Hematopoietic multipotent progenitor cell (in vitro differentiated cells): ENCODE measurements around the gene HOXA5. TPM values are rescaled to one million over a fixed set of nuclear protein-coding genes. Genes with fewer than 3 reads are reported as not detected.

Experiments used
- DNase-seq, 3 donors: peaks; one replicate each; pipeline ENCODE4 v3.0.0-alpha.2; 2011 to 2015; ENCODE audit warnings: low read depth in 2 of 3, low spot score in 2 of 3
- total RNA-seq: library from RNA; depleted of rRNA; stranded (reverse); fragments of >200 nt; gene quantifications from one replicate; pipeline ENCODE4 v1.2.3, GENCODE V29; 2012

The HOXA5 gene
- total RNA-seq, 1 donor, result 30.4 TPM

DNA sequence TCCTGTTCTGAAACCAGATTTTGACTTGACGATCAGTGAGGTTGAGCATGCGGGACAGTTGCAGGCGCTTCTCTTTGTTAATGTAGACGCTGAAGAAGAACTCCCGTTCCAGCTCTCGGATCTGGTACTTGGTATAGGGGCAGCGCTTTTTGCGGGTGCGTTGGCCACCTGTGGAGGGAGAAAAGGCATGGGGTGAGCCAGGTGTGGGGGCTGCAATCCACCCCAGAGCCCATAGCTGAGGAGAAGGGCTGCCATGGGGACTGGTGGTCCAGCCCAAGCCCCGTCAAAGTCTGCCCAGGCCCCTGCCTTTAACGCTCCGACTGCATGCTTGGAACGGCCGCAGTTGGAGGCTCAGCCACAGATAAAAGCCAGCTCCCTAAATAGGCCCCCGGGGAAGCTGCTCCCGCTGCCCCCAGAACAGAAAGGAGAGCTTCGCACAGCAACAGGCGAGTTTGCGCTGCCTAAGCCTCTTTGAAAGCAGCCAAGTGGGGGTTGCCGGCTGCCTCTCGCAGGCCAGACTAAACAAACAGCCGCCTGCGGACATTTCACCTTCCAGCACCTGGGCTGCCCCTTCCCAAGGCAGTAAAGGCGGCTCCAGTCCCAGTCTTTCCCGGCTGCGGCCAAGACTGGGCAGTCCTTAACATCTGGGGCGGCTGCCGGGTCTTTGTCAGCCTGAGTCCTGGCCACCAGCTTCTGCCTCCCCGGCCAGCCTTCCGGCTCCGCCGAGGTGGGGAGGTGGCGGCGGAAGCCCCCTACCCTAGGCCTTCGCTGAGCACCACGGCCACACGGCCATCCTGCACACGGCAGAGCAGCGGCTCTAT lies 39.6 kb upstream of the HOXA5 start:
- DNase-seq, result peak in 1 of 3 donors; percentile 20

DNA sequence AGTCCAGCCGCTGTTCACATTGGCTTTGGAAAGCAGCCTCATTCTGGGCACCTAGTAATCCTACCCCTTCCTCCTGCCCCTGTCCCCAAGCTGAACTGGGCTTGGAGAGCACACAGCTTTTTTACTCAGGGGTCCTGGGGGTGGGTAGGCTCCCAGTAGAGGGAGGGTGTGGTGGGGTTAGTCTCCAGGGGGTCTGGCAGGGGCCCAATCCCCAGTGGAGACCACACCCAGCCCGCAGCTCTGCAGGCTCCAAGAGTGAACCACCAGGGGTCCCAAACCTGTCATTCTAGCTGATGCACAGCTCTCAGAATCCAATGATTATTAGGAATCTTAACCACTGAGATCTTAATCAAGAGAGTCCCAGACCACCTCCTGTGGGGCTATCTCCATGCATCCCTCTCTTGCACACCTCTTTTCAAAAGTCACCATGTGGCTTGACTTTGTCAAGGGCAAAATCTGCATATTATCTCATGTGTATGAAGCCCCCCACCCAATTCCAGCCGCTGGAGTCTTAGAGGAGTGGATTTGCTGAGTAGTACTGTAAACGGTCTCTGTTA lies 38.9 kb upstream of the HOXA5 start:
- no peak for DNase-seq

DNA sequence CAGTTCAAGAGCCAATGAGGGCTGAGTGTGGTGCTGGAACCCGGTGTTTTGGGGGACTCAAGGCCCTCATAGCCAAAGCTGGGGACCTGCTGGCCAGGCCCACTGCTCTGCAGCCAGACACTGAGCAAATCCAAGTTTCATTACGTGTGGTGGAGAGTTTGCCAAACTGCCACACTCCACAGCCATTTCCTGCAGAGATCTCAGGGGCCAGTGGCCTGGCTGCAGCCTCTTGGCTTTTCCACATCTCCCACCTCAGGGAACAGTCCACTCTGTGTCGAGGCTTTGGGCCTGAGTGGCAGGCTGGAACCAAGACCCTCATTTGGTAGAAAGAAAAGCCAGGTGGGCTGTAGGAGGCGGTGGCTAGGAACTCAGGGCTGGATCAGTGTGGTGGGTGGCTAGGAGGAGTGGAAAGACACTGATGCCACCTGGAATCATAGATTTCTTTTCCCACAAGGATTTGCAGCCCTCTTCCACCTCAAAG lies 38.4 kb upstream of the HOXA5 start:
- no peak for DNase-seq

DNA sequence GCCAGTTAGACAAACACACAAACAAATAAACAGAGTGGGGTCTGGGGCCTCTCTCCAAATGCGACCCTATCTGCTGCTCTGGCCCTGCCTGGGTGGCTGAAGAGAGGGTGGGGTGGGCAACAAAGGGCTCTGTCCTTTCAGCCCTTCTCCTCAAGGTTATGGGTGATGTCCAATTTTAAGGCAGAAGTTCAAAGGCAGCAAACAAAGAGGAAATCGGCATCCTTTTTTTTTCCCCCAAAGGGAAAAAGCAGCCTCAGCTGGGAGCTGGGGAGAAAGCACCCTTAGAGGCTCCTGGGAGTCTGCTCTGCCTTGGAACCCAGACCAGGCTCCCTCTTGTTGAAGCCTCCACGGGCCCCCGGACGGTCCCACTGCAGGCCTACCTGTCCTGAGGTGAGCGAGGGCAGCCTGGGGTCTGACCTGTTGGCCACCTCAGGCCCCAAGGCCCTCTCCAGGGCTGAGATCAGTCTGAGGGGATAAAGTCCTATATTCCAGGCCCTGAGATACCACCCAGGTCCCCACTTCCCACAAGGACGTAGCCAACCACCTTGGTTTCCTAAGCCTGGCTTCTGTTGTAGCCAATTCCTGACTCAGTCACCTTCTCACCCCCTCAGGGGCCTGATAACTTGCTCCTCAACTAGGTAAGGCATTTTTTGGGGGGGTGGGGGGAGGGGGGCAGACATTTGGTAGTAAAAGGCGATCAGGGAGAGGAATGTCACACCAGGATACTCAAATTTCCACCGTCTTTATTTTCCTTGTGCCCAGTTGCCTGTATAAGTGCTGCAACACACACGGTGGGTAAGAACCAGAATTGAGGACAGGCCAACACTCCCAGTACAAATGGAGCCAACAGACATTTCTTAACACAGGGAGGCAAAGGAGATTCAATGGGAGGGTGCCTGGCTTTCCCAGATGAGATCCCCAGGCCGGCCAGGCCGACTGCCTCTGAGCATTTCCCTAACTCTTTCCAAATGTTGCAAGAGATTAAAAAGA lies 37.2 kb upstream of the HOXA5 start:
- DNase-seq, result no peak

DNA sequence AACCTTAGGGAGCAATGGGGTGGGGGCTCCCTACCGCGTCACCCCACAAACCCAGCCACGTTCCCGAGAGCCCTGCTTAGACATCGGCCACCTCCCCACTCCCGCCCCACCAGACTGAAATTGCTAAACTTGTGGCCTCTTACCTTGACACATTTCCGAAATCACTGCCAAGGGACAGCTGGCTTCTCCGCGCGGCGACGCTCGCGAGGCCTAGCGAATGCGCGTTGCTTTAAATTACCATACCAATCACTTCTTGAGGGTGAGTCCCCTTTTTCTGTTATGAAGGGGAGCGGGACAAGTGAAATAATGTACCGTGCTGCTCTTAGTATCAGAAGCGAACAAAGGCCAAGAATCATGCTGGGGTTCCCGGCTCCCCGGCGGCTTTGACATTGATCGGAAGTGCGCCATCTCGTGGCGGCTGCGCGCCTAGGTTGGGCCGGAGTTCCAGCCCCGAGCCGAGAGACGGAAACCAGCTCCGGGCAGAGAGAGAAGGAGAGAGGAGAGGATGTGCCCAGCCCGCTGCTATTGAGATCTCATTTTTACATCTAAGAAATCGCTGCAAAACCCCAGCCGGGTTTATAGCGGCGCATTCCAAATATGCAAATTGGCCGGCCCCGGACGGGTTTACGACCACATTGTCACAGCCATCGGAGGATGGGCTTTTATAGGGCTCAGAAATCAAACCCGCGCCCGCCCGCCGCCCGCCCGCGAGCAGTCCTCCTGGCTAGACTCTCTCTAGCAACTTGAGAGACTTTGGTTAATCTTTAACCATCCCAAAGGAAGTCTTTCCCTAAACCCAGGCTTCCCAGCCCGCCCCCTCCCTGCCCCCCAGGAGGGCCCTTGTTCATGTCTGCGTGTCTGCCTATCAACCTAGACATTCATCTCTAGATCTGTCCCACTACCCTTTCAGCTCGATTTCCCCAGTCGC lies 36.3 kb upstream of the HOXA5 start:
- peak in 2 of 3 donors; percentile 80 to 82 for DNase-seq

- no peak for DNase-seq
Observed at GRCh38 chr7:27179030-27179429, 35.5 kb upstream of the HOXA5 start.

- DNase-seq, result no peak
Observed at GRCh38 chr7:27178366-27178765, 34.9 kb upstream of the HOXA5 start.

- DNase-seq, result no peak
Observed at GRCh38 chr7:27177795-27178320, 34.4 kb upstream of the HOXA5 start.

DNA sequence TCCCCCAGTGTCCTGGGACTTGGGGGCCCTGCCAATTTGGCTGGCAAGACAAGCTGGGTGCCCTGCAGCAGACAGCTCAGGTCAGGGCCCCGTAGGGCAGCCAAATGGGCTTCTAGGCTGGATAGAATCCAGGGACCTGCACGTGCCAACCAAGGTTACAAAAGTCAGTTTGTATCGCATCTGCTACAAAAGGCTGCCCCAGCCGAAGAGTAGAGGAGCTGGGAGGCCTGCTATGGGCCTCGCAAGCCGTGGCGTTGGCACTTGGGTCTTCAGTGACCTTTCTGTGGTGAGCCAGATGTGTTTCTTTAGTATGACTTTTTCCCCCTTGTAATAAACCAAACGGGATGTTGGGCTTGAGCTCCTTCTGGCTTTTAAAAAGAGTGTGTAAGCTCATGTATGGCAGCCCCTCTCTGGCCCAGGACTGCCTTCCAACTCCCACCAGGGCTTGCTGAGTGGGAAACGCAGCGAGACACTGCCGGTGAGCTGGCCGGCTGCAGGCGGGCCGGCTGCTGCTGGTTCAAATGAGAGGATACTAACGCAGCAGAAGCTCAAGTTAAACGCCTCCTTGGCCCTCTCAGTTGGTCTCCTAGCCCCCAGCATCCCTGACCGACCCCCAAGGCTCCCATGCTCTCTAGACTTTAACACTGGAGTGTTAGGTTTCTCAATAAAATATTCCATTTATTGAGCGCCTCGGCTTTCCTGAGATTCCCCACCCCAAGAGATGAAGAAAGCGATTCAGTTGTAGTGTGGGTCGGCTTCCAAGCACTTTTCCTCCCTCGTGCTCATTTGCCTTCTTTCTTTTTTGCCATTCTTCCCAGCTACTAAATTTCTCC lies 33.7 kb upstream of the HOXA5 start:
- DNase-seq, result no peak

DNA sequence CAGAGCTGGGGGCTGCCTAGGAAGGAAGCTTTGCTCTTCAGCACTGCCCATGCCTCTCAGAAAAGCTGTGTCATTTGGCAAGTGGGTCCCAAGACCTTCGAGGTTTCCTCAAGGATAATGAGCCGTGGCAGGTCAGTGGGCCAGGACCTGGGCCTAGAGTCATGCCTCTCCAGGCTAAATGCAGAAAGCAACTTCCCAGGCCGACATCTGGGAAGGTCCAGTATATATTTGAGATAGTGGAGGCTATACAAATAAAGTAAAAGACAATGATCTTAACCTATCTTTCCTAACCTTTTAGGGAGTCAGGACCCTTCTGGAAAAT lies 33.0 kb upstream of the HOXA5 start:
- DNase-seq, result no peak

DNA sequence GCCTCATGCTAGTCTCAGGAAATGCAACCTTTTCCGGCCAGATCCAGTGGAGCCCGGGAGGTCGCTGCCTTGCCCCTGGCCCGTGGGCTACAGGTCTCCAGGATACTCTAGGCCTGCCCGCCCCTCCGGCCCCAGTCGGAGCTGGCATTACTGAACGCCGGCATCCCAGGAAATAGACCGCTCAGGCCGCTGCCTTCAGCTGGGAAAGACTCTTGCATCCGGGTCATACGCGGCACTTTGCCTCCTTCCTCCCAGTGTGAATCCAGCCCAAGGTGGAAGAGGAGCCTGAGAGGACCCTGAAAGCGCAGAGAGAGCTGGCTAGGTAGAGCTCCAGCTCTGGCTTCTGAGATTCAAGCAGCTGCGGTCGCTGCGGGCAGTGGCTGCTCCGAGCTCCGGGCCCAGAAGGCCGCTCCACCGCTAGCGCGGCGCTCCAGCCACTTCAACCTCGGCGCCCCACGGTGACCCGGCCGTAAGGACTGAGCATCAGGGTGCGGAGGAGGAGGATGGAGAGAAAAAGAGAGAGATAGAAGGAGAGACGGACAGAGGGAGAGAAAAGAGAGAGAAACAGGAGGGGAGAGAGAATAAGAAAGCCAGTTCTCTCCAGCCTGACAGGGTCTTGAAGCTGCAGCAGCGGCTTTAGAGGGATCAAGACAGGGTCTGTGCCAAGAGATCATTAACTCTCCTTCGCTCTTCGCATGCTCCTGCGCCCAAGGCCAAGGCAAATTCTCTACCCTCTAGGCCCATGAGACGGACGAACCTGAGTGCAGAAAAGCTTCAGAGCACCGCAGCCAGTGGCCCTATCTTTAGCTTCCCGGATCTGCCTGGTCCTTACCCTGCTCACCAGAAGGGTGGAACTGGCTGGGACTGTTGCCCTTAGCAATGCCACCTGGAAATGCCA lies 32.4 kb upstream of the HOXA5 start:
- no peak for DNase-seq

DNA sequence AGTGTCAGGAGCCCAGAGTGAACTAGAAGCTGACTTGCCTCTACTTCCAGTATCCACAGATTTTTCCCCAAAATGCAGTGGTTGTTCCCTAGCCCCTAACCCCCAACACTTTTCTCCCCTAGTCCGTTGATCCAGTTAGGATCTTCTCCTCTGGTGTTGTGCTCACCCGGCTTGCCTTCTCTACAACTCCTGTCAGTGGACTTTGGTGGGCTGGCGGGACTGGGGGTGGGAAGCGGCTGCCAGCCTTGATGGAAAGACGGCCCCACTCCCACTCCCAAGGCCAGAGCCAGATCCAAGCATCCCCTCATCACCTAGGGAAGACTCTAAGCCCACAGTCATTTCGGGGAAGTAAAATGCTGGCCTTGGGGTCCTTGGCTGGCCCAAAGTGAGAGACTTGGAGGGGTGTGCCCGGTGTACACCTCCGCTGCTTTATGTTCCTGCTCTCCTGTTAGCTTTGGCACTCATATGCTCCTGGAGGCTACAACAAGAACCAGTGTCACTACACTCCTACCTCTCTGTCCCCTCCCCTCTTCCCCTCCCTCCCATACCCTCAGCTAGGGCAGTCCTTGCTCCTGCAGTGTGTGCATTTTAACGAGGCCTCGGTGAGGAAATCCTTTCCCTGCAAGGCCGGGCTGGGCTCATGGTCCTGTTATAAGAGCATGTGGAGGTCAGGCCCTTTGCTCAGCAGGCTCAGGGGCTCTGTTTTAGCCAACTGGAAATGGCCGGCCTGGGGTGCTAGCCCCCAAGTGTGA lies 31.6 kb upstream of the HOXA5 start:
- no peak for DNase-seq

DNA sequence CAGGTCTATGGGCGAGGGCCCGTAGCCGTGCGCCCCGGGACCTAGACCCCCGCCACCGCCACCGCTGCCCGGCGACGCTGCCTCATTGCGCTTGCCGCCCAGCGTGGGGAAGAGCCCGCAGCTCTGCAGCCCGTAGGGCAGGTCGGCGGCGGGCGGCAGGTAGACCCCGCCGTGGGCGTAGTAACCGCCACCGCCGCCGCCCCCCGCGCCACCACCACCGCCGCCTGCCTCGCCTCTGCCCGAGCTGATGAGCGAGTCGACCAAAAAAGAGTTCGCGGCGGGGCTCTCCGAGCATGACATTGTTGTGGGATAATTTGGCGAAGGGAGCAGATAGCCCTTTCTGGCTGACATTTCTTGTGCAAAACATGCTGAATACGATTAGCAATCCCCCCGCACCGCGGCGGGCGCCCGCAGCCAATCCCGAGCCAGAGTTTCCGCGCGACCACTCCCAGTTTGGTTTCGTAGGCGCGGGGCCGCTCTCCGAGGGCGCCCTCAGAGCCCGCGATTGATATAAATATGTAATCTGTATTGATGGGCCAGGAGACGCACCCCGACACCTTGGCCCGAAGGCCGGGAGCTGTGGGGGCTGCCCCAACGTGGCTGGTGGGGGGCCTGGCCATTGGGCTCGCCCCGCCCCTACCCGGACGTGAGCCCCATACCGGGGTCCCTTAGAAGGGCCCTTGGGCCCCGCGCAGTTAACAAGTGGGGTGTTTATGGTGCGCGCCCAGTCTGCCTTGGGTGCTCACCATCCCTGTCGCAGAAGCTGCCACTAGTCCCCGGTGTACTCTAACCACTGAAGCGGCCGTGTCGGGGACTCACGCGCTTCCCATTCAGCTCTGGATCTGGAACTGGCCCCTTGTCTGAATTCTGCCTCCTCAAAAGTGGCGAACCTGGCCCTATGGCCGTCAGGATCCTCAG lies 30.7 kb upstream of the HOXA5 start, which contains the start of gene HOXA10:
Gene HOXA10 (minus strand): TSS at position 365 of the 918 bp plus-strand sequence. CDS start 14 bp downstream, at position 351.
- DNase-seq, result peak in 2 of 3 donors; percentile 45 to 62

DNA sequence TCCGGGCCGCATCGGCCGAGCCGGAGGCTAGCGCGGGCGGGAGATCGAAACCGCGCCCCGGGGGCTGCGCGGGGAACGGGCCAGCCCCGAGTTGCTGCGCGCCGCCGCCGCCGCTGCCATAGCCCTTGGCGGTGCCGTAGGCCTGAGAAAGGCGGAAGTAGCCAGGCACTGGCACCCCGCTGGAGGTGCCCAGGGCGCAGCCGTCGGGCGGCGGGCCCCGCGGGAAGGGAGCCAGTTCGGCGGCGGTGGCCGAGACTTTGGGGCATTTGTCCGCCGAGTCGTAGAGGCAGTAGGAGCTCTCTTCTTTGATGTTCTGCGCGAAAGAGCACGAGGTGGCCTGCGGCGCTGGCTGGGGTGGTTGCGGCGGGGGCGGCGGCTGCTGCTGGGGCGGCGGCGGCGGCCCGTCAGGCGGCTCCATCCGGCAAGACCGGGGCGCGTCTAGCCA lies 30.1 kb upstream of the HOXA5 start:
- peak in 1 of 3 donors; percentile 71 for DNase-seq

- DNase-seq, result no peak
Observed at GRCh38 chr7:27172823-27173510, 29.5 kb upstream of the HOXA5 start.
